Kidney (tissue), 14 donors: ENCODE data around the gene KNDC1. TPM values are rescaled to one million over a fixed set of nuclear protein-coding genes. Genes with fewer than 3 reads are reported as not detected.

Source experiments
- DNase-seq, 5 donors: peaks; one replicate each; pipeline ENCODE4 v3.0.0-alpha.2; 2013 to 2020
- FAIRE-seq: peaks from 2 replicates; lab custom pipeline; 2012; peaks lifted over from hg19 to GRCh38; lab: Jason Lieb, UNC
- H3K27ac ChIP-seq, 2 donors: one replicate each; pipeline ENCODE4 v1.7.0; 2013; ENCODE audit warnings: low read depth in 2 of 2, low read length in 2 of 2, inconsistent platforms in 1 of 2
- H3K27me3 ChIP-seq: one replicate; pipeline ENCODE4 v1.7.1; 2013; ENCODE audit warnings: low read length, inconsistent platforms; ENCODE audit not compliant: control insufficient read depth, insufficient read depth
- H3K36me3 ChIP-seq, 3 donors: one replicate each; pipeline versions ENCODE4 v1.7.0 to v1.7.1; 2013; ENCODE audit warnings: low read length in 3 of 3, control low read depth in 1 of 3, inconsistent platforms in 1 of 3; ENCODE audit not compliant: insufficient read depth in 3 of 3, control insufficient read depth in 2 of 3
- H3K4me1 ChIP-seq, 3 donors: one replicate each; pipeline versions ENCODE4 v1.7.0 to v1.7.1; 2013; ENCODE audit warnings: low read length in 3 of 3, inconsistent platforms in 1 of 3, low read depth in 1 of 3; ENCODE audit not compliant: control insufficient read depth in 2 of 3, insufficient read depth in 2 of 3
- H3K4me3 ChIP-seq, 3 donors: one replicate each; pipeline versions ENCODE4 v1.7.0 to v1.8.1; 2013; ENCODE audit warnings: low read length in 3 of 3, control low read depth in 1 of 3, inconsistent platforms in 1 of 3
- H3K9ac ChIP-seq, 3 donors: one replicate each; pipeline versions ENCODE4 v1.7.0 to v1.7.1; 2013; ENCODE audit warnings: low read length in 3 of 3, control low read depth in 1 of 3, inconsistent platforms in 1 of 3
- H3K9me3 ChIP-seq, 3 donors: one replicate each; pipeline versions ENCODE4 v1.7.0 to v1.7.1; 2013; ENCODE audit warnings: low read length in 3 of 3, control low read depth in 1 of 3, inconsistent platforms in 1 of 3; ENCODE audit not compliant: control insufficient read depth in 2 of 3, insufficient read depth in 1 of 3
- CTCF ChIP-seq: IDR thresholded peaks from 3 replicates; pipeline ENCODE4 v1.5.1; 2012; ENCODE audit warnings: mild to moderate bottlenecking, moderate library complexity, borderline replicate concordance; ENCODE audit not compliant: insufficient read depth; ENCODE audit errors: extremely low read depth
- intact Hi-C: fragments of 100-400 bp; cut with DNase I; formaldehyde crosslinking; loops from one replicate; pipeline ENCODE4 v1.11.1; 2022
- polyA plus RNA-seq: library from polyadenylated mRNA; stranded (reverse); fragments of 350-450 nt; fragmentation: Illumina TruSeq; extraction: RNeasy Lipid Tissue Mini Kit (QIAGEN cat#74804); gene quantifications from one replicate; pipeline ENCODE4 v1.2.3, GENCODE V29; 2014; ENCODE audit warnings: low read depth, low replicate concordance; ENCODE audit not compliant: insufficient read depth
- total RNA-seq: library from RNA; stranded (reverse); fragmentation: NEBNext Ultra II Directional; extraction: Animal tissue kit (Norgen Biotek cat#: 25700); gene quantifications from one replicate; pipeline ENCODE4 v1.2.1, GENCODE V29; 2021
- donor health status: control.
- donor health status: control.
- donor health status: control.
- donor health status: control.
- donor health status: control.
- donor health status: DM: yes; HTN: yes; CAD: no.
- donor health status: Normal renal cell carcinoma (clear cell type).

Gene KNDC1
- total and polyA plus RNA-seq, 2 donors from 2014 or later: 0.43 to 8.7 TPM

GRCh38 chr10:133271521-133272300, 111.7 kb downstream of the KNDC1 start:
- DNase-seq (peak in 1 of 5 donors; percentile 71), FAIRE-seq (no peak)
- no peak overlapping the region for H3K27ac ChIP-seq
- intact Hi-C loops: no loop called here
- H3K36me3 ChIP-seq: no peaks in the 10 kb centered on the region
- H3K27me3 ChIP-seq: no peaks in the 10 kb centered on the region
- no peak for TF ChIP-seq CTCF
- no peak overlapping the region for H3K9ac ChIP-seq
- no peaks in the 10 kb centered on the region for H3K9me3 ChIP-seq
- H3K4me1 ChIP-seq: no peaks in the 10 kb centered on the region
- no peak overlapping the region for H3K4me3 ChIP-seq

- Histone ChIP-seq H3K27ac (no peak overlapping the region), H3K36me3 (no peaks in the 10 kb centered on the region)
These were observed 112.4 kb downstream of the KNDC1 start for GRCh38 chr10:133272301-133272963.

GRCh38 chr10:133272964-133273420, 113.0 kb downstream of the KNDC1 start:
- no peaks in the 10 kb centered on the region for H3K4me1 ChIP-seq
- no peaks in the 10 kb centered on the region for H3K36me3 ChIP-seq
- FAIRE-seq: no peak
- H3K27ac ChIP-seq: no peak overlapping the region
- no peak overlapping the region for H3K4me3 ChIP-seq
- DNase-seq: peak in 1 of 5 donors; percentile 70
- H3K9ac ChIP-seq: no peak overlapping the region
- no peaks in the 10 kb centered on the region for H3K9me3 ChIP-seq
- no peak for TF ChIP-seq CTCF
- intact Hi-C loops: no loop called here
- no peaks in the 10 kb centered on the region for H3K27me3 ChIP-seq

More at GRCh38 chr10:133272301-133272963, 112.4 kb downstream of the KNDC1 start:
- H3K27me3 ChIP-seq: no peaks in the 10 kb centered on the region
- H3K9me3 ChIP-seq: no peaks in the 10 kb centered on the region
- DNase-seq: peak in 1 of 5 donors; percentile 70
- no peak overlapping the region for H3K9ac ChIP-seq
- no peaks in the 10 kb centered on the region for H3K4me1 ChIP-seq
- no peak for TF ChIP-seq CTCF
- H3K4me3 ChIP-seq: no peak overlapping the region
- no peak for FAIRE-seq
- intact Hi-C loops: no loop called here
